Spleen (tissue), 11 donors: ENCODE measurements around the gene CACNG1. TPM values are rescaled to one million over a fixed set of nuclear protein-coding genes. Genes with fewer than 3 reads are reported as not detected.
A peak's percentile ranks its signal among the peaks of the same experiment; 100 is the strongest.

Source experiments
- DNase-seq: peaks from one replicate; pipeline ENCODE4 v3.0.0-alpha.2; 2020
- H3K27ac ChIP-seq, 8 donors: fragments of 200-600 bp; sonication (generic) in 7 of 8; 1 replicate in 4 of 8; 2 replicates in 4 of 8; pipeline versions ENCODE4 v1.5.0 to v1.8.0; 2016 to 2021; ENCODE audit warnings: inconsistent platforms in 4 of 8, mild to moderate bottlenecking in 4 of 8, moderate library complexity in 1 of 8
- H3K27me3 ChIP-seq, 7 donors: fragments of 200-600 bp; sonication (generic) in 6 of 7; replicated peaks in 1 of 7; 1 replicate in 4 of 7; 2 replicates in 3 of 7; pipeline versions ENCODE4 v1.5.0 to v1.8.0; 2016 to 2021; ENCODE audit warnings: inconsistent platforms in 3 of 7, mild to moderate bottlenecking in 1 of 7
- H3K36me3 ChIP-seq, 6 donors: fragments of 200-600 bp; sonication (generic) in 5 of 6; 1 replicate in 4 of 6; 2 replicates in 2 of 6; pipeline versions ENCODE4 v1.5.0 to v1.8.0; 2016 to 2021; ENCODE audit warnings: inconsistent platforms in 2 of 6
- H3K4me1 ChIP-seq, 6 donors: fragments of 200-600 bp; sonication (generic) in 5 of 6; 1 replicate in 3 of 6; 2 replicates in 3 of 6; pipeline versions ENCODE4 v1.5.0 to v1.8.0; 2016 to 2021; ENCODE audit warnings: inconsistent platforms in 3 of 6
- H3K4me3 ChIP-seq, 8 donors: fragments of 200-600 bp; sonication (generic) in 7 of 8; 1 replicate in 4 of 8; 2 replicates in 4 of 8; pipeline versions ENCODE4 v1.5.0 to v1.8.0; 2016 to 2021; ENCODE audit warnings: inconsistent platforms in 4 of 8, mild to moderate bottlenecking in 4 of 8, moderate library complexity in 2 of 8
- H3K9me3 ChIP-seq, 8 donors: fragments of 200-600 bp; sonication (generic) in 7 of 8; 1 replicate in 4 of 8; 2 replicates in 4 of 8; pipeline versions ENCODE4 v1.5.0 to v1.8.0; 2016 to 2021; ENCODE audit warnings: inconsistent platforms in 4 of 8
- CTCF ChIP-seq, 11 experiments: fragments of 200-600 bp in 7 of 11; fragments of 450-650 bp in 4 of 11; sonication (generic) in 4 of 11; IDR thresholded peaks in 8 of 11; conservative IDR thresholded peaks in 3 of 11; 1 replicate in 7 of 11; 2 replicates in 4 of 11; pipeline versions ENCODE4 v1.4.0 to v1.8.0; 2016 to 2021; ENCODE audit warnings: antibody characterized with exemption in 11 of 11, inconsistent platforms in 4 of 11, mild to moderate bottlenecking in 1 of 11
- POLR2A ChIP-seq, 3 donors: fragments of 450-650 bp; IDR thresholded peaks; one replicate each; pipeline ENCODE4 v1.5.1; 2017; ENCODE audit warnings: antibody characterized with exemption in 3 of 3, mild to moderate bottlenecking in 1 of 3
- POLR2AphosphoS5 ChIP-seq, 3 donors: sonication (generic); formaldehyde crosslinking; IDR thresholded peaks; one replicate each; pipeline ENCODE4 v1.5.1; 2017; ENCODE audit warnings: antibody characterized with exemption in 3 of 3
- WGBS, 5 donors: extraction: QIAGEN DNeasy Blood & Tissue Kit in 3 of 5; methylation state at CpG; one replicate each; pipeline versions ENCODE4 v1.1.5 to v1.1.7; 2013 to 2018; 5-methylcytosine and 5-hydroxymethylcytosine counted together
- intact Hi-C: fragments of 100-400 bp; cut with DNase I; formaldehyde crosslinking; loops from one replicate; pipeline ENCODE4 v1.15.0; 2023; ENCODE audit warnings: low total_unique reads
- polyA plus RNA-seq, 3 donors: library from polyadenylated mRNA; stranded (reverse); fragments of 200-250 nt; gene quantifications; one replicate each; pipeline ENCODE4 v1.2.1, GENCODE V29; 2013
- total RNA-seq, 7 donors: library from RNA; depleted of rRNA in 3 of 7; stranded (reverse); fragments of >200 nt in 3 of 7; fragmentation: NEBNext Ultra II Directional in 4 of 7; extraction: Animal tissue kit (Norgen Biotek cat#: 25700) in 4 of 7; gene quantifications; one replicate each; pipeline versions ENCODE4 v1.1.0 to v1.2.1, GENCODE V29; 2016 to 2021
- donor health status: healthy with polysubstance abuse.
- donor health status: DM: no; HTN: no; CAD: no; lungs with moderate emphysema.
- donor health status: DM: no; HTN: no; CAD: no.
- donor health status: Bipolar disorder and iron deficiency.
- donor health status: healthy.
- donor health status: DM: no; HTN: no; CAD: no.
- donor health status: DM: yes; HTN: yes; CAD: no.

Gene CACNG1
- total and polyA plus RNA-seq, 10 donors: not detected

GRCh38 chr17:67051155-67051538 is 6.8 kb downstream of the CACNG1 start:
- Histone ChIP-seq H3K4me1 (no peaks in the 10 kb centered on the region), H3K36me3 (no peaks in the 10 kb centered on the region), H3K9me3 (peaks cover 3 to 45% (median 33%) of the 10 kb centered on the region in 8 donors), H3K4me3 (no peak overlapping the region), H3K27ac (no peak overlapping the region), H3K27me3 (no peaks in the 10 kb centered on the region)
- 64 to 82% (median 76%) methylated on average over 3 to 4 of the region's 4 CpGs for WGBS, 5 donors
- peak; percentile 8 for DNase-seq
- TF ChIP-seq POLR2A (IDR thresholded peaks at IDR 0.05) (no peak), POLR2AphosphoS5 (IDR thresholded peaks at IDR 0.05) (no peak), CTCF (IDR thresholded peaks at IDR 0.05 in 8 of 11, conservative IDR thresholded peaks at IDR 0.05 in 3 of 11) (no peak)
- intact Hi-C loops: no loop called here

- intact Hi-C loops: no loop called here
Observed at GRCh38 chr17:67051837-67052236, 7.5 kb downstream of the CACNG1 start.

GRCh38 chr17:67052720-67053437 is 8.5 kb downstream of the CACNG1 start:
- DNase-seq: peak; percentile 50
- H3K36me3 ChIP-seq: no peaks in the 10 kb centered on the region
- H3K27ac ChIP-seq: no peak overlapping the region
- peaks cover 3 to 31% (median 23%) of the 10 kb centered on the region in 8 donors for H3K9me3 ChIP-seq
- WGBS, 5 donors: 85 to 96% (median 91%) methylated on average over 8 to 9 of the region's 9 CpGs
- no peaks in the 10 kb centered on the region for H3K27me3 ChIP-seq
- no peak overlapping the region for H3K4me3 ChIP-seq
- H3K4me1 ChIP-seq: no peaks in the 10 kb centered on the region
- intact Hi-C loops: no loop called here
- TF ChIP-seq CTCF (IDR thresholded peaks at IDR 0.05 in 8 of 11, conservative IDR thresholded peaks at IDR 0.05 in 3 of 11) (no peak), POLR2A (IDR thresholded peaks at IDR 0.05) (no peak), POLR2AphosphoS5 (IDR thresholded peaks at IDR 0.05) (no peak)

More at GRCh38 chr17:67051837-67052236, 7.5 kb downstream of the CACNG1 start:
- peak; percentile 30 for DNase-seq
- TF ChIP-seq POLR2A (IDR thresholded peaks at IDR 0.05) (no peak), POLR2AphosphoS5 (IDR thresholded peaks at IDR 0.05) (no peak), CTCF (IDR thresholded peaks at IDR 0.05 in 8 of 11, conservative IDR thresholded peaks at IDR 0.05 in 3 of 11) (no peak)
- Histone ChIP-seq H3K36me3 (no peaks in the 10 kb centered on the region), H3K27ac (no peak overlapping the region), H3K4me1 (no peaks in the 10 kb centered on the region), H3K9me3 (peaks cover 3 to 42% (median 33%) of the 10 kb centered on the region in 8 donors), H3K4me3 (no peak overlapping the region), H3K27me3 (no peaks in the 10 kb centered on the region)
- WGBS, 5 donors: 83 to 93% (median 91%) methylated on average over 5 of the region's 5 CpGs

GRCh38 chr17:67053438-67054000 is 9.2 kb downstream of the CACNG1 start:
- no peaks in the 10 kb centered on the region for H3K36me3 ChIP-seq
- no peaks in the 10 kb centered on the region for H3K27me3 ChIP-seq
- no peak overlapping the region for H3K27ac ChIP-seq
- intact Hi-C loops: no loop called here
- DNase-seq: peak; percentile 49
- WGBS, 5 donors: 84 to 96% (median 91%) methylated on average over 9 of the region's 9 CpGs
- no peak for TF ChIP-seq POLR2AphosphoS5 (IDR thresholded peaks at IDR 0.05)
- no peak for TF ChIP-seq CTCF (IDR thresholded peaks at IDR 0.05 in 8 of 11, conservative IDR thresholded peaks at IDR 0.05 in 3 of 11)
- TF ChIP-seq POLR2A (IDR thresholded peaks at IDR 0.05): no peak
- H3K9me3 ChIP-seq: peaks cover 3 to 25% (median 17%) of the 10 kb centered on the region in 8 donors
- no peaks in the 10 kb centered on the region for H3K4me1 ChIP-seq
- H3K4me3 ChIP-seq: no peak overlapping the region
